ENCODE results near the gene DNAAF8. TPM values are rescaled to one million over a fixed set of nuclear protein-coding genes. Genes with fewer than 3 reads are reported as not detected.

Gene DNAAF8
- total and polyA plus RNA-seq, 7 donors, result 0.14 to 1.2 (median 0.60) TPM

GRCh38 chr16:4729876-4730275 is 4.5 kb upstream of the DNAAF8 start:
- intact Hi-C loops (cut with DNase I), result loop anchor here (10.0 kb wide), 1 partner anchor 225 kb away; the partner anchor contains the start of gene SEC14L5
- Histone ChIP-seq H3K27me3 (no peaks in the 10 kb centered on the region), H3K4me3 (no peak overlapping the region), H3K4me1 (peaks cover 0 to 11% (median 10%) of the 10 kb centered on the region in 4 donors), H3K27ac (no peak overlapping the region), H3K9me3 (no peaks in the 10 kb centered on the region), H3K36me3 (peaks cover 17 to 64% (median 29%) of the 10 kb centered on the region in 4 donors)
- 97% methylated on average over 15 of the region's 15 CpGs for WGBS, 2 donors
- no peak for DNase-seq
- TF ChIP-seq POLR2AphosphoS5 (IDR thresholded peaks at IDR 0.05) (no peak), CTCF (IDR thresholded peaks at IDR 0.05) (no peak), POLR2A (IDR thresholded peaks at IDR 0.05) (no peak), EP300 (IDR thresholded peaks at IDR 0.05) (no peak)

- no peaks in the 10 kb centered on the region for H3K9me3 ChIP-seq
- H3K4me3 ChIP-seq, result peak overlapping the region; percentile 63 to 86 (median 66)
- no peak for TF ChIP-seq CTCF (IDR thresholded peaks at IDR 0.05)
- no peak for TF ChIP-seq EP300 (IDR thresholded peaks at IDR 0.05)
- TF ChIP-seq POLR2A (IDR thresholded peaks at IDR 0.05), result no peak
- no peak for TF ChIP-seq POLR2AphosphoS5 (IDR thresholded peaks at IDR 0.05)
- DNase-seq, result no peak
- intact Hi-C loops (cut with DNase I), result loop anchor here (10.0 kb wide), 1 partner anchor 222 kb away; the partner anchor contains the start of gene SEC14L5
- 35 to 37% methylated on average over 17 of the region's 17 CpGs for WGBS, 2 donors
- H3K27me3 ChIP-seq, result no peaks in the 10 kb centered on the region
- H3K27ac ChIP-seq, result peak overlapping the region; percentile 85 to 91 (median 90)
- peaks cover 0 to 20% (median 17%) of the 10 kb centered on the region in 4 donors for H3K4me1 ChIP-seq
- H3K36me3 ChIP-seq, result peaks cover 11 to 35% (median 16%) of the 10 kb centered on the region in 4 donors
Observed at GRCh38 chr16:4733211-4733742, 1.1 kb upstream of the DNAAF8 start.

GRCh38 chr16:4733747-4734062 is 632 bp upstream of the DNAAF8 start:
- intact Hi-C loops (cut with DNase I), result loop anchor here (2.0 to 10.0 kb wide), 4 partner anchors 33 to 221 kb away; partner anchors contain the start of genes NUDT16L1, ROGDI, SEC14L5 and ZNF500
- no peak for TF ChIP-seq POLR2AphosphoS5 (IDR thresholded peaks at IDR 0.05)
- TF ChIP-seq EP300 (IDR thresholded peaks at IDR 0.05), result no peak
- no peak for TF ChIP-seq CTCF (IDR thresholded peaks at IDR 0.05)
- TF ChIP-seq POLR2A (IDR thresholded peaks at IDR 0.05), result no peak
- peak; percentile 74 for DNase-seq
- whole genome bisulfite sequencing, 2 donors, result 1% methylated on average over 19 of the region's 19 CpGs
- peak overlapping the region; percentile 85 to 91 (median 90) for H3K27ac ChIP-seq
- peaks cover 8 to 30% (median 12%) of the 10 kb centered on the region in 4 donors for H3K36me3 ChIP-seq
- no peaks in the 10 kb centered on the region for H3K9me3 ChIP-seq
- H3K4me3 ChIP-seq, result peak overlapping the region; percentile 63 to 86 (median 66)
- no peaks in the 10 kb centered on the region for H3K27me3 ChIP-seq
- peaks cover 0 to 20% (median 17%) of the 10 kb centered on the region in 4 donors for H3K4me1 ChIP-seq

- peak; percentile 94 for DNase-seq
- Histone ChIP-seq H3K27ac (peak overlapping the region; percentile 85 to 91 (median 90)), H3K27me3 (no peaks in the 10 kb centered on the region), H3K9me3 (no peaks in the 10 kb centered on the region), H3K4me1 (peaks cover 0 to 20% (median 17%) of the 10 kb centered on the region in 4 donors), H3K4me3 (peak overlapping the region; percentile 63 to 86 (median 66)), H3K36me3 (peaks cover 0 to 18% (median 5%) of the 10 kb centered on the region in 4 donors)
- TF ChIP-seq POLR2A (IDR thresholded peaks at IDR 0.05) (no peak), POLR2AphosphoS5 (IDR thresholded peaks at IDR 0.05) (peak in 1 of 4 donors; percentile 11)
- WGBS, 2 donors, result 6 to 7% methylated on average over 38 of the region's 38 CpGs
- intact Hi-C loops (cut with DNase I), result loop anchor here (2.0 to 10.0 kb wide), 4 partner anchors 32 to 220 kb away; partner anchors contain the start of genes NUDT16L1, ROGDI, SEC14L5 and ZNF500
Observed at GRCh38 chr16:4734730-4735535, 596 bp downstream of the DNAAF8 start.

- TF ChIP-seq POLR2AphosphoS5 (IDR thresholded peaks at IDR 0.05) (no peak), EP300 (IDR thresholded peaks at IDR 0.05) (no peak), POLR2A (IDR thresholded peaks at IDR 0.05) (no peak), CTCF (IDR thresholded peaks at IDR 0.05) (no peak)
- H3K4me3 ChIP-seq, result no peak overlapping the region
- WGBS, 2 donors, result 87 to 93% methylated on average over 4 of the region's 4 CpGs
- intact Hi-C loops (cut with DNase I), result loop anchor here (10.0 kb wide), 1 partner anchor 218 kb away; the partner anchor contains the start of gene SEC14L5
- H3K36me3 ChIP-seq, result peaks cover 0 to 2% (median 0%) of the 10 kb centered on the region in 4 donors
- no peaks in the 10 kb centered on the region for H3K27me3 ChIP-seq
- no peaks in the 10 kb centered on the region for H3K9me3 ChIP-seq
- H3K4me1 ChIP-seq, result peaks cover 0 to 20% (median 17%) of the 10 kb centered on the region in 4 donors
- DNase-seq, result no peak
- H3K27ac ChIP-seq, result no peak overlapping the region
Observed at GRCh38 chr16:4736546-4736945, 2.2 kb downstream of the DNAAF8 start.
